ENCODE measurements around the gene C1orf115. TPM values are rescaled to one million over a fixed set of nuclear protein-coding genes. Genes with fewer than 3 reads are reported as not detected.

The C1orf115 gene
- total and polyA plus RNA-seq, 7 donors: 3.9 to 197 (median 8.9) TPM

GRCh38 chr1:220700556-220701179 lies 10.5 kb downstream of the C1orf115 start:
- TF ChIP-seq EP300 (IDR thresholded peaks at IDR 0.05) (no peak), POLR2A (IDR thresholded peaks at IDR 0.05) (no peak), CTCF (IDR thresholded peaks at IDR 0.05) (no peak), POLR2AphosphoS5 (IDR thresholded peaks at IDR 0.05) (no peak)
- Histone ChIP-seq H3K27ac (no peak overlapping the region), H3K4me1 (peaks cover 0 to 13% (median 5%) of the 10 kb centered on the region in 4 donors), H3K36me3 (no peaks in the 10 kb centered on the region), H3K27me3 (no peaks in the 10 kb centered on the region), H3K4me3 (no peak overlapping the region), H3K9me3 (no peaks in the 10 kb centered on the region)
- DNase-seq: no peak
- whole genome bisulfite sequencing, 2 donors: 13 to 52% methylated on average over 2 of the region's 2 CpGs
- intact Hi-C loops (cut with DNase I): no loop called here

- WGBS, 2 donors: 61 to 83% methylated on average over 6 of the region's 6 CpGs
- no peaks in the 10 kb centered on the region for H3K36me3 ChIP-seq
- H3K9me3 ChIP-seq: no peaks in the 10 kb centered on the region
- no peak overlapping the region for H3K4me3 ChIP-seq
- no peaks in the 10 kb centered on the region for H3K27me3 ChIP-seq
- peaks cover 0 to 13% (median 5%) of the 10 kb centered on the region in 4 donors for H3K4me1 ChIP-seq
- no peak for DNase-seq
- H3K27ac ChIP-seq: no peak overlapping the region
- intact Hi-C loops (cut with DNase I): no loop called here
- TF ChIP-seq CTCF (IDR thresholded peaks at IDR 0.05): no peak
- TF ChIP-seq POLR2AphosphoS5 (IDR thresholded peaks at IDR 0.05): no peak
- TF ChIP-seq POLR2A (IDR thresholded peaks at IDR 0.05): no peak
- no peak for TF ChIP-seq EP300 (IDR thresholded peaks at IDR 0.05)
These were observed 11.8 kb downstream of the C1orf115 start for GRCh38 chr1:220701974-220702373.

GRCh38 chr1:220702733-220703270 lies 12.6 kb downstream of the C1orf115 start:
- DNase-seq: no peak
- peaks cover 0 to 13% (median 5%) of the 10 kb centered on the region in 4 donors for H3K4me1 ChIP-seq
- TF ChIP-seq POLR2AphosphoS5 (IDR thresholded peaks at IDR 0.05): no peak
- no peak for TF ChIP-seq POLR2A (IDR thresholded peaks at IDR 0.05)
- TF ChIP-seq CTCF (IDR thresholded peaks at IDR 0.05): no peak
- no peak for TF ChIP-seq EP300 (IDR thresholded peaks at IDR 0.05)
- no peaks in the 10 kb centered on the region for H3K9me3 ChIP-seq
- intact Hi-C loops (cut with DNase I): no loop called here
- H3K27me3 ChIP-seq: no peaks in the 10 kb centered on the region
- H3K27ac ChIP-seq: no peak overlapping the region
- 68 to 69% methylated on average over 5 of the region's 5 CpGs for WGBS, 2 donors
- H3K4me3 ChIP-seq: no peak overlapping the region
- no peaks in the 10 kb centered on the region for H3K36me3 ChIP-seq

GRCh38 chr1:220703305-220703704 lies 13.1 kb downstream of the C1orf115 start:
- TF ChIP-seq EP300 (IDR thresholded peaks at IDR 0.05) (no peak), POLR2A (IDR thresholded peaks at IDR 0.05) (no peak), POLR2AphosphoS5 (IDR thresholded peaks at IDR 0.05) (no peak), CTCF (IDR thresholded peaks at IDR 0.05) (no peak)
- Histone ChIP-seq H3K36me3 (no peaks in the 10 kb centered on the region), H3K9me3 (no peaks in the 10 kb centered on the region), H3K27me3 (no peaks in the 10 kb centered on the region), H3K27ac (no peak overlapping the region), H3K4me1 (peaks cover 0 to 13% (median 5%) of the 10 kb centered on the region in 4 donors), H3K4me3 (no peak overlapping the region)
- 87% methylated on average over 4 of the region's 4 CpGs for WGBS, 2 donors
- intact Hi-C loops (cut with DNase I): no loop called here
- DNase-seq: no peak

Data from sigmoid colon (tissue), 7 donors.